NCI-H2227 (cell line): ENCODE measurements around the gene AKR1C1.
"Not testable (repeated sequence)": the region's sequence is repeated elsewhere in the genome, so short reads cannot be mapped to it uniquely, and the experiment has no call there.

Source experiments
- DNase-seq: peaks from one replicate; lab custom pipeline; 2025; ENCODE audit not compliant: unreplicated experiment; lab: John Stamatoyannopoulos, UW

The AKR1C1 gene

DNA sequence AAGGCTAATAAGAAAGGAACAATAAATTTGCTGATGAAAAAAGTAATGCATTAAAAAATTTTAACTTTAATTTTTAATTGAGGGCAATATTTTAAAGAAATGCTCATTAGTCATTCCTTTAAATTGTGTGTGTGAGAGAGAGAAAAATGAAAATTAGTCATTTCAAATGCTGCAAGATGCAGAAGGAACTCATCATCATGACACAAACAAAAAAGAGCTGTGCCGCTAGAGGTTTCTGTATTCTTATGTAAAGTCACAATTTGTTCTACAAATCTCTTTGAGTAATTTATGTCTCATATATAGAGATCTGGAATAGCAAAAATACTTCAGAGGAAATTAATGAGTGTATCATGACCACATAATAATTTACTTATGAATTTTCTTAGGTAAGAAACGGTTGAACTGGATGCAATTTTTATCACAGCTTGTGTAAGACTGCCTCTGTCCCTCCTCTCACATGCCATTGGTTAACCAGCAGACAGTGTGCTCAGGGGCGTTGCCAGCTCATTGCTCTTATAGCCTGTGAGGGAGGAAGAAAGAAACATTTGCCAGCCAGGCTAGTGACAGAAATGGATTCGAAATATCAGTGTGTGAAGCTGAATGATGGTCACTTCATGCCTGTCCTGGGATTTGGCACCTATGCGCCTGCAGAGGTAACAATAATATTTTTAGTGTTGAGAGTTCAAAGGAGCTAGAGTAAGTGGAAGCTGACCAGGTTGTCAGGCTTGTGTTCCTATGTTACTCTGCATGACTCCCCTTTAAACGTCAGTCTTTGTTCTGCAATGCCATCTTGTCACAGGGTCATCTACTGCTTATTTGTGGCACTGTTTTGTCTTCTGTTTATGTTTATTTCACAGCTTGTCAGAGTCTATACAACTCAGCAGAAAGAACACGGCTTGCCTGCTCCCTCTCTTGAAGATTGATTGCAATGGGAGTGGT lies at the start of gene AKR1C1:
Gene AKR1C1 (plus strand): TSS at position 540 of the 939 bp plus-strand sequence. CDS start 30 bp downstream, at position 570.
- DNase-seq: not testable (repeated sequence)

DNA sequence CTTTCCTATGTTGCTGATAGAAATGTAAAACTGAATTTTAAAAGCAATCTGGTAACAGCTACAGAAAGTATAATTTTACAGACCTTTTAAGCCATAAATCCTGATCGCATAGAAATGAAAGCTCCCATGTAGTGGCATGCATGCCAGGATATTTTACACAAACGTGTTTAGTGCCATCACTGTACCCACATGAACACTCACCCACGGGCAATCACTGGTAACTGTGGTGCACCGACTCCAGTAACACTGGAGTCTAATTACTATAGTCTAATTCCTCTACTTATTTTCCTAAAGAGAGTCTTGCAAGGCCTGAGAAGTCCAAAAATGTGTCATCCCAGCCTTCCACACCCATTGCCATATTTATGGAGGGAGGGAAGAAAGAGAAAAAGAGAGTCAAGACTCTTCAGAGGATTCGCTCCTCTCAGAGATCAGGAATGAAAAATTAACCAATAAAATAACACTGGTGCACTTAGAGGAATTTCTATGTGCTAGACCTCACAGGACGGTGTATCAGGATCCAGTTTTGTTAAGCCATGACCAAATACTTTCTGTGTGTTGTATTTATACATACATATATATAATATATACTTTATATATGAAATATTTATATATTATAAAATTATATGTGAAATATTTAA lies 48.9 kb upstream of the AKR1C1 start:
- DNase-seq: no peak

DNA sequence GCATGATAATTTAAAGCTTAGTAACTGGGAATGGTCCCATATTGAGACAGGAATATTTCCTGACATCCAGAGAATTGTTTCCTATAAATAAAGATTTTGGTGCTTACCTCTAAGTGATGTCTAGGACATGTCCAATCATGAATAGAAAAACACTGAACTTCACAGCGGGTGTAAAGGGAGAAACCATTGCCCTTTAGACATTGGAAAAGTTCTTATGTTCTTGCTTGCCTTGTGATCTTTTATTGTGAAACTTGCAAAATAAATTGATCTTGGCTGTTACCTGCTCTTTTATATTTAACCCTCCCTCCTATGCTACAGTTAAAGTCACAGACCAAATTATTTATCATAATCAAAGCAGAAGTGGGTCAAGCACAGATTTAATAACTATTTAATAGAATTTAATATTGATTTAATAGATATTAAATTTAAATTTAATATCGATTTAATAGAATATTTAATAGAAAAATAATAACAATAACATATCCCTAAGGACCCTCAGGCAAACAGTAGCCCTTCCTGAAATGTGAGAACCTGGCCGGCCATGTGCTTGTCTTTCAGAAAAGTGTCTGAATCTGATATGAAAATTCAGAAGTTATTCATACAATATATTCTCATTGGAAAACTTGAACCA lies 47.0 kb upstream of the AKR1C1 start:
- DNase-seq: no peak

DNA sequence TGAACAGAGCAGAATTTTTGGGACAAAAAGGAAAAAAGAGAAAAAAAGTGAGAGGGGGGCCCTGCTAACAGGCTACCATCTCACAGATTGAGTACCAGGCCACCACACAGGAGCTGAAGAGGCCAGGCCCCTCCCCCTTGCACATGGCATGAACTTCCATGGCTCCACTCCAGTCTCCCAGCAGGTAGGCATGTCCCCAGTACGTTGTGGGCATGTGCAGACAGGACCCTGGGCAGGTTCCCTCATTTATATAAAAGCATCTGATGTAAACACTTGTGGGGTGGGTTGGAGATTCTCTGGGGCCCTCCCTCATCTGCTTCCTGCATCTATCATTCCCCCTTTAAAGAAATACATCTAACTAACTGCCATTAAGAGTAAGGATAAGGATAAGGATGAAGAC lies 45.0 kb upstream of the AKR1C1 start:
- DNase-seq: no peak

DNA sequence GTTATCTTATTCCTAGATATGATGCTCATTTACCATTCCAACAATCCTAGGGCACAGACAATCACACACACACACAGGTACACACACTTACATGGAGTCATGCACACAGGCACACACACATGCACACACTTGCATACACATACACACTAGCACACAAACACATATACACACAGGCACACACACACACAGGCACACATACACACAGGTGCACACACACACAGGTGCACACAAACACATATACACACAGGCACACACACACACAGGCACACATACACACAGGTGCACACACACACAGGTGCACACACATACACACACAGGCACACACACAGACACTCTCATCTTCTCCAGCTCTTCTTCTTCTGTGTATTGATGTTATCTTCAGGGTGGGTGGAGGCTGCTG lies 38.7 kb upstream of the AKR1C1 start:
- not testable (repeated sequence) for DNase-seq

DNA sequence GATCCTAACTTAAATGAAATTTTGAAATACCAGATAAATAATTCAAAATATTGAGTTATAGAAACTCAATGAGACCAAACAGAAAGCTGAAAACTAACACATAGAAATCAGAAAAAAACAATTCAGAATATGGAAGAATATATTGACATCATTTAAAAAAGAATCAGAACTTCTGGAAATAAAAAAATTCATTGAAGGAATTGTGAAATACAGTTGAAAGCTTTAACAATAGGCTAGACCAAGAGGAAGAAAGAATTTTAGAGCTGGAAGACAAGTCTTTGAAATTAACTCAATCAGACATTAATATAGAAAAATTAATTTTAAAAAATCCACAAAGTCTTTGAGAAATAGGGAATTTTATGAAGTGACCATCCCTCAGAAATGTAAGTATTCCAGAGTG lies 36.8 kb upstream of the AKR1C1 start:
- DNase-seq: no peak

DNA sequence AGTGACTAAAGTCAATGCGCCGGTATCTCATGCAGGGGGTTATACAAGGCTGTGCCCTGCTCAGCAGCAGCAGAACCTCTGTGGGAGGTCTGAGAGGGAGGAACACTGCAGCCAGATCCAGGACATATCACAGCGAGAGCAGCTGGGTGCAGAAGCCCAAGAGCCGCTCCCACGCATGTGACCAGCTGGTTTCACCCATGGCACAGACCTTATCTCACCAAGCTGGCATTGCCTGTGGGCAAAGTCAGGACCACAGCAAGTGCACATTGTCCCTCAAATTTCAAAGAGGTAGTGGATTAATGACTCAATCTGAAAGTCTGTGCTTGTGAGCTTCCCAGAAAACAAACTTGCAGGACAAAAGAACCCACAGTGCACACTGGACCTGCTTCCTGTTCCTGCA lies 31.6 kb upstream of the AKR1C1 start:
- no peak for DNase-seq

DNA sequence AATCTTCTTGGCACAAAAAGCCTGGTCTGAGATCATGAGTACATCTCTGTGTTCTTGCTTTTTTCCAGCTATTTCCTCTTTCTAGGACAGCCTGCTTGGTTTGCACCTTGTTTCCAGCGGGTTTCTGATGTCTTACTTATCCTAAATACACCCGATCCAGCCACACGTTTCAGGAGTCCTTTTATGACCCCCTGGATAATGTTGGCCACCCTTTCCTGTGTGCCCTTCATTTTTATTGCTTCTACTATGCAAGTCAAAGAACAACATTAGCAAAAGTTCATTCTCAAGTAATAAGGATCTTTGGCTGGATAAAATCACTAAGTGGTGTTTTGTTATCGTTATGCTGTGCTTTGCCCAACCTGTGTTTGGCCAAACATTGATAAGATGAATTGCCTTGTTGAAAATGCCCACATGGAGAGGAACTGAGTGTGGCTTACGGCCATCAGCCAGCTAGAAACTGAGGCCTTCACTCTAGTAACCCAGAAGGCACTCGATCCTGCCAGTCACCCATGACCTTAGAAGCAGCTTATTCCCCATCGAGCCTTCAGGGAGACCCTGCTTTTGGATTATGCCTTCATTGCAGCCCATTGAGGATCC lies 28.7 kb upstream of the AKR1C1 start:
- no peak for DNase-seq

DNA sequence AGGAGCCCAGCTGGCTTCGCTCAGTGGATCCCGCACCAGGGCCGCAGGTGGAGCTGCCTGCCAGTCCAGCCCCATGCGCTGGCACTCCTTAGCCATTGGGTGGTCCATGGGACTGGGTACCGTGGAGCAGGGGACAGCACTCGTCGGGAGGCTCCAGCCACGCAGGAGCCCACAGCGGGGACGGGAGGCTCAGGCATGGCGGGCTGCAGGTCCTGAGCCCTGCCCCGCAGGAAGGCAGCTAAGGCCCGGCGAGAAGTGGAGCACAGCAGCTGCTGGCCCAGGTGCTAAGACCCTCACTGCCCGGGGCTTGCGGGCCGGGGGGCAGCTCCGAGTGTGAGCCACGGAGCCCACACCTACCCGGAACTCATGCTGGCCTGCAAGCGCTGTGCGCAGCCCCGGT lies 25.9 kb upstream of the AKR1C1 start:
- DNase-seq: no peak

DNA sequence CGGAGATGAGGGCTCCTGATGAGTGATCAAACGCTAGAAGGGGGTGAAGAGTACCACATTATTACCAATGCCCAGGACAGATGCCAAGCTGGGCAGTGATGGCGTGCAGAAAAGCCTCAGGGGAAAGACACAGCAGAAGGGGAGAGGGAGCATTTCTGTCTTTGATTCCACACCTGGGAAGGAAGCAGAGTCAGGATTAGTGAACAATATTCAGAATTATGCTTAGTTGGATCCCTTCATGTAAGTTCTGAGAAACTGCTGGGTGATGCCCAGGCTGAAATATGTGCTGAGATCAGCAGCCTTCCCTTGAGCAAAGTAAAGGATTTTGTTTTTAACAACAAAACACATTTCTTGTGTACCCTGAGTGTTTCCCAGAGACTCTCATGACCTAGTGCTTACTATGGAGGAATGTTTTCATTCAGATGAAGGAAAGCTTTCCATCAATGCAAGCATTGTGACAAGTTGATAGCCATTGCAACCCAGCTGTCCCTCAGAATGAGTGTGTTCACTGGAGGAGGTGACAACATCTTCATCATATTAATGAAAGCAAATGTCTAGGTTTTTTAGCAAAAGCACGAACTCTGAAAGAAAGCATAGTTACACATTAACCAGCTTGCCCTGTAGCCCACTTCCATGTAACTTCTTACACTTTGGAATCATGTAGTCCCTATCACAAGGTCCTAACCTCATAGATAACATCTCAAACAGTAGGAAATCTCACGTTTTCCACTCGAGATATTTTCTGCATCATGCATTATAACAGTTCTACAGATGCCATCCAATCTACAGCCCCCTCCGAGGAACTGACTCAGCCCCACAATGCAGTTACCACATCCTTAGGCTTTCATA lies 23.8 kb upstream of the AKR1C1 start:
- no peak for DNase-seq

DNA sequence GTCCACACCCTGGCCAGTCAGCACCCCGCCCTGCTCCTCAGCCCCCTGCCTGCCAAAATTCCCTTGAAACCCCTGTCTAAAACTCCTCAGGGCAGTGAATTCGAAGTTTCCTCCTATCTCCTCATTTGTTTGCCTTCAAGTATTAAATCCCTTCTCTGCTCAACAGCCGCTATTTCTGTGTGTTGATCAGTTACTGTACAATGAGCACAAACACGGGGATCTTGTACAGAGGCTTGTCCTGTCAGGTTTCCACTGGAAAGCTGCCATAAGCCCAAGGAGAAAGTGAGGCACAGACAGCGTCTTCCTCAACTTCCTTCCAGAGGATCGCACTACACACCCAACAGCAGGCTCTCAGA lies 23.2 kb upstream of the AKR1C1 start:
- not testable (repeated sequence) for DNase-seq

DNA sequence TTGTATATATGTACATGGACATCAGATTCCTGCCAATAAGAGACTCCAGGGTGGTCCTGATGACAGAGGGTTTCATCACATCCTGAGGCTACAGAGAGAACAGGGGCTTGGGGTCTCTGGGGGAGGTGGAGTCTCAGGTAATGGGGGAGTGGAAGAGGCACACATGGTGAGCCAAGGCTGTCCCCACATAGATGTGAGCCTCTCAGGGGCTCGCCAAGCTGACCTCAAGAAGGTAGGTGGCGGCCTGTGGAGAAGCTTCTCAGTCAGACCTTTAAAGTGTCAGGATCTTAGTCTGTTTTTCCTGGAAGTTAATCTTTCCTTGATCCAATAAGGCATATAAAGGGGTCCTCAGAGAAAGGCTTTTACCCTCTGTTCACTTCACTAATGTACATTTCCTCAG lies 22.3 kb upstream of the AKR1C1 start:
- not testable (repeated sequence) for DNase-seq

DNA sequence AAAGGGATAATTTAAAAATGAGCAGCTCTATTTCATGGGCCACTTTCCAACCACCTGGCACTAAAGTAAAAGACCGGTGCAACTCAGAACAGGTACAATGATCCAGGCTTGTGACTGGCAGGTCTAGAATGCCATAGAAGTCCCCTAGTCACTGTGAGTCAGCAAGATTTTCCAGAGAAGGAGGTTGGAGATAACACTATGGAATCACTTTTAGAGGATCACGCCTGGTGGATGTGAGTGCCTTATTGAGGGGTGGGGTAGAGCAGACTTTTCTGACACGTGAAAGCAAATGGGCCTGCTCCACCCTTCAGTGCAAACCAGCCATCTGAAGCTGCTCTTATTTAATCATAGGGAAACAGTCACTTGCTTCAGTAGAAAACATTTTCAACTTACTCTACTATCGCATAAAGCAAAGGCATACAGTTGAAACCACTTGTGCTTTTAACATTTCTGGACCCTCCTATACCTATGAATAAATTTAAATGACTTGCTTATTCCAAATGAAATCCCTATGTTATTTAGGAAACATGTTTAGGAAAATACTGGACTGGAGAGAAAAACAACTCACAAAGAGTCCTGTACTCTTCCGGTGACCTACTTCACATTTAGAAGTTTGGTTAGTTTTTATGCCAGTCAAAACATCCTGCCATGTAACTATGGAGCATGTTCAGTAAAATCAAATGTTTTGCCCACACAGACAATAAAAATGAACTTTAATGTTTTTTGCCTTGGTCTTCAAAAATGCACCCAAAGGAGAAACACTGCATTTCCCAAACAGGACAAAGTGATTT lies 21.5 kb upstream of the AKR1C1 start:
- DNase-seq: no peak

DNA sequence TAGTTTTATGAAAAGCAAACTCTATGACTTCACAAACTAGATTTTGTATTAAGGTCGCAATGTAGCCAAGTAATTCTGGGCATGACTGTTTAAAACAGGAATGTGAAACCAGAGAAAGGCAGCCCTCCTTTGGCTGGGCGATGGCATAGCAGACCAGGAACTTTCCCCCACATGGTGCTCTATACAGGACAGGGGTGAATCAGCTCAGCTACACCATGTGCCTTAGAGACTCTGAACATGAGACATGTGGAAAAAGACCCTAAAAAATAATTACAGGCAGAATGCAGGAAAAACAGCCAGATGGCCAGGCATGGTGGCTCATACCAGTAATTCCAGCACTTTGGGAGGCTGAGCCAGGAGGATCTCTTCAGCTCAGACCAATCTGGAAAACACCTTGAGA lies 20.3 kb upstream of the AKR1C1 start:
- DNase-seq: not testable (repeated sequence)

DNA sequence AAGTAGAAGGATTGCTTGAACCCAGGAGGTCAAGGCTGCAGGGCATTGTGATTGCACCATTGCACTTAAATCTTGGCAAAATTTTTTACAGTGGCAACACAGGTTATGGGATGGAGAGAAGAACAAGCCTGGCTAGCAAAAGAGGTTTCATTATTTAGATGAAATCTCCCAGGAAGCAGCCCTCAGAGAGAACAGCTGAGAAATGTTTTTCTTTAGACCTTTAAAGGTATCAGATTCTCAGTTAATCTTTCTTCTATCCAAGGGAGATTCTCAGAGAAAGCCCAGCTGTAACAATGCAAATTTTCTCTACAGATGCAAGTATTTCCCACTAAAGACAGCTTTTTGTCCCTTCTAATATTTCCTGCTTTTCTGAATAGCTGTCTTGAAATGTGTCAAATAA lies 19.8 kb upstream of the AKR1C1 start:
- not testable (repeated sequence) for DNase-seq

DNA sequence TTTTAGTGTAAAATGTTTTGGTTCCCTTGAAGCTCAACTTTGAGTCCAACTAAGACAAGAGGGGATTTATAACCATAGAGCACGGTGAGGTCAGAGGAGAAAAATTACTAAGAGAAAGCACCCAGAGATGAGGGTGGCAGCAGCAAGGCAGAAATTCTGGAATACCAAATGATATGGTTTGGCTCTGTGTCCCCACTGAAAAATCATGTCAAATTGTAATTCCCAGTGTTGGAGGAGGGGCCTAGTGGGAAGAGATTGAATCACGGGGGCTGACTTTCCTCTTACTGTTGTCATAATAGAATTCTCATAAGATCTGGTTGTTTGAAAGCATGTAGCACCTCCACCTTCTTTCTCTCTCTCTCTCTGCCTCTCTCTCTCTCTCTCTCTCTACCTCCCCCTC lies 19.4 kb upstream of the AKR1C1 start:
- DNase-seq: no peak

DNA sequence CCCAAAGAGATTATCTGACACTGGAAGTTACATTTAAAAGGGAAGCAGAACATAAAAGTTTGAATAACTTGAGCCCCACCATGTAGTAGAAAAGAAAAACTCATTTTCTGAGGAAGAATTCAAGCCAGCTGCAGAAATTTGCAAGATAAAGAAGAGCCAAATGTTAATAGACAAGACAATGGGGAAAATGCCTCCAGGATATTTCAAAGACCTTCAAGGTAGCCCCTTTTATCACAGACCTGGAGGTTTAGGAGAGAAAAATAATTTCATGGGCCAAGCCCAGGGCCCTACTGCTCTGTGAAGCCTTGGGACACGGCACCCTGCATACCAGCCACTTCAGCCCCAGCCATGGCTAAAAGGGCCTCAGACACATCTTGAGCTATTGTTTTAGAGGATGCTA lies 18.4 kb upstream of the AKR1C1 start:
- no peak for DNase-seq

DNA sequence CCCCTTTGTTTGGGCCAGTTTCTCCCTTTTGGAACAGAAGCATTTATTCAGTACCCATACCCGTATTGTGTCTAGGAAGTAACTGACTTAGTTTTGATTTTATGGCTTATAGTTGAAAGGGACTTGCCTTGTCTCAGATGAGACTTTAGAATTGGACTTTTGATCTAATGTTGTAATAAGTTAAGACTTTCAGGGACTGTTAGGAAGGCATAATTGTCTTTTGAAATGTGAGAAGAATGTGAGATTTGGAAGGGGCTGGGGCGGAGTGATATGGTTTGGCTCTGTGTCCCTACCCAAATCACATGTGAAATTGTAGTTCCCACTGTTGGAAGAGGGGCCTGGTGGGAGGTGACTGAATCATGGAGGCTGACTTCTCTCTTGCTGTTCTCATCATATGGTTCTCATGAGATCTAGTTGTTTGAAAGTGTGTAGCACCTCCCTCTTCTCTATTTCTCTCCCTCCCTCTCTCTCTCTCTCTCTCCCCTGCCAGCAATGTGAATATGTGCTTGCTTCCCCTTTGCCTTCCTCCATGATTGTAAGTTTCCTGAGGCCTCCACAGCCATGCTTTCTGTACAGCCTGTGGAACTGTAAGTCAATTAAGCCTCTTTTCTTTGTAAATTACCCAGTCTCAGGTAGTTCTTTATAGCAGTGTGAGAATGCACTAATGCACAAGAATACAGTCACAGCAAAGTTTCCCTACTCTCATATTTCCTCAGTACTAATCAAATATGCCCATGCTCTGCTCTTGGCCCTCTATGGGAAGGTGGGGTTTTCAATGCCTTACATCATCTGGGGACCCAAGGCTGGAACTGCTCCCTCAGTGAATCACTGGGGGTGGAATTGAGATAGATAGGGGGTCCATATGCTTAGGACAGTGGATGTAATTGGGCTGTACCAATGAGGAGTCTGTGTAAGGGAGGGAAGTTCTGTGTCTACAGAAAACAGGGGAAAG lies 17.2 kb upstream of the AKR1C1 start:
- DNase-seq: no peak
